Heart left ventricle (tissue), 16 donors: ENCODE data around the gene ANO2. TPM values are rescaled to one million over a fixed set of nuclear protein-coding genes. Genes with fewer than 3 reads are reported as not detected.

ENCODE experiments used
- ATAC-seq, 4 donors: fragments of 200-7000 bp; cut with Tn5 transposase; one replicate each; pipeline ENCODE4 v1.9.1; 2020 to 2022; ENCODE audit warnings: moderate library complexity in 4 of 4, mild to moderate bottlenecking in 3 of 4, moderate number of reproducible peaks in 1 of 4
- DNase-seq, 5 donors: peaks; one replicate each; pipeline ENCODE4 v3.0.0-alpha.2; 2020
- H3K27ac ChIP-seq, 12 donors: fragments of 200-600 bp; sonication (generic) in 4 of 12; one replicate each; pipeline versions ENCODE4 v1.5.0 to v1.8.0; 2016 to 2022; ENCODE audit warnings: mild to moderate bottlenecking in 2 of 12
- H3K27me3 ChIP-seq, 9 donors: fragments of 200-600 bp; sonication (generic) in 2 of 9; one replicate each; pipeline versions ENCODE4 v1.5.1 to v1.8.0; 2016 to 2022; ENCODE audit warnings: mild to moderate bottlenecking in 3 of 9
- H3K36me3 ChIP-seq, 9 donors: fragments of 200-600 bp; sonication (generic) in 2 of 9; one replicate each; pipeline versions ENCODE4 v1.5.0 to v1.8.0; 2018 to 2022; ENCODE audit warnings: mild to moderate bottlenecking in 2 of 9
- H3K4me1 ChIP-seq, 12 donors: fragments of 200-600 bp; sonication (generic) in 4 of 12; one replicate each; pipeline versions ENCODE4 v1.5.0 to v1.8.0; 2016 to 2022; ENCODE audit warnings: mild to moderate bottlenecking in 3 of 12
- H3K4me3 ChIP-seq, 12 donors: fragments of 200-600 bp; sonication (generic) in 4 of 12; one replicate each; pipeline versions ENCODE4 v1.5.0 to v1.8.0; 2017 to 2022; ENCODE audit warnings: mild to moderate bottlenecking in 9 of 12, moderate library complexity in 4 of 12
- H3K9me3 ChIP-seq, 12 donors: fragments of 200-600 bp; sonication (generic) in 4 of 12; one replicate each; pipeline versions ENCODE4 v1.5.0 to v1.8.0; 2016 to 2022; ENCODE audit warnings: mild to moderate bottlenecking in 1 of 12
- POLR2A ChIP-seq, 2 donors: fragments of 450-650 bp; IDR thresholded peaks; one replicate each; pipeline ENCODE4 v1.6.1; 2017; ENCODE audit warnings: antibody characterized with exemption in 2 of 2, mild to moderate bottlenecking in 2 of 2, moderate library complexity in 2 of 2
- WGBS, 4 donors: extraction: QIAGEN DNeasy Blood & Tissue Kit in 2 of 4; methylation state at CpG; one replicate each; pipeline versions ENCODE4 v1.1.5 to v1.1.7; 2013 to 2018; 5-methylcytosine and 5-hydroxymethylcytosine counted together
- intact Hi-C, 10 donors: fragments of 100-400 bp; cut with DNase I; formaldehyde crosslinking; loops; one replicate each; pipeline versions ENCODE4 v1.11.1 to v1.14.2; 2022
- polyA plus RNA-seq, 2 donors: library from polyadenylated mRNA; stranded (reverse); fragments of 200-250 nt; gene quantifications; one replicate each; pipeline ENCODE4 v1.2.3, GENCODE V29; 2013
- total RNA-seq, 9 donors: library from RNA; depleted of rRNA in 2 of 9; stranded (reverse); fragments of >200 nt in 2 of 9; fragmentation: NEBNext Ultra II Directional in 3 of 9; extraction: Animal tissue kit (Norgen Biotek cat#: 25700) in 3 of 9; gene quantifications; one replicate each; pipeline versions ENCODE4 v1.1.0 to v1.2.4, GENCODE V29; 2016 to 2023
- TF ChIP-seq, protein P1 (sequence below), 12 donors: fragments of 200-600 bp; sonication (generic) in 4 of 12; IDR thresholded peaks; one replicate each; pipeline versions ENCODE4 v1.5.0 to v1.8.0; 2018 to 2022; ENCODE audit warnings: antibody characterized with exemption in 12 of 12, mild to moderate bottlenecking in 5 of 12
- donor health status: ischemic (EF 13 %, LVEDD 7.1; RV severe dilation, severe dysfunction).
- donor health status: healthy with polysubstance abuse.
- donor health status: DM: no; HTN: yes; CAD: no.
- donor health status: DM: no; HTN: no; CAD: no.
- donor health status: ischemic (EF 25% LVEDD 6.9; RV normal size, moderate dysfunction).
- donor health status: ischemic (EF 25% LVEDD 5.7; RV mildly dilated, moderate dysfunction).
- donor health status: healthy.
- donor health status: DM: yes; HTN: yes; CAD: no.
- donor health status: ischemic (EF 35%, LVEDD 5.7; RV mildly dilated, moderate dysfunction).
- donor health status: nonischemic (EF 11% LVEDD 7.7; RV severe dilation, severe dysfunction).
- donor health status: DM: yes; HTN: yes; CAD: no.
- donor health status: PGD.
- donor health status: ischemic (EF 29% LVEDD 5.4; RV normal size, mild dysfunction).
- donor health status: nonischemic (EF 23%, LVEDD 6.1; RV moderate dilation, normal function).

ANO2 gene
- total and polyA plus RNA-seq, 11 donors: 3.4 to 19.4 (median 9.4) TPM

DNA sequence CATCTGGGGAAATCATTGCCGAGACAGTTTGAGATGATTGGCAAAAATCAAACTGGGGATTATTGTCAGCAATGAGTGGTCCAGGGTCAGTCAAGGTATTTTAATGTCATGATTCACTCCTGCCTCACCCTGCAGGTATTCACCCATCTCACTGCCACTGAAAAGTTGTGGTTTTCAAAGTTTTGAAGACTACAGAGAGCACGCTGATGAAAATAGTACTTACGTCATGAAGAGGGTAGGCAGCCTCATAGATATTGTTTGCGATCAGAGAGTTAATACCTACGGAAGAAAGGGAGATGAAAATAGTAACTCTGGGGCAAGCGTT is 138.0 kb downstream of the ANO2 start:
- Histone ChIP-seq H3K27me3 (no peaks in the 10 kb centered on the region), H3K9me3 (no peaks in the 10 kb centered on the region), H3K4me3 (no peak overlapping the region), H3K27ac (no peak overlapping the region), H3K4me1 (no peaks in the 10 kb centered on the region), H3K36me3 (peaks cover 0 to 22% (median 2%) of the 10 kb centered on the region in 9 donors)
- DNase-seq (no peak), ATAC-seq (no peak)
- WGBS, 4 donors: 82 to 94% (median 87%) methylated on average over 6 of the region's 6 CpGs
- intact Hi-C loops: no loop called here
- no peak for TF ChIP-seq POLR2A (IDR thresholded peaks at IDR 0.05)
- TF ChIP-seq, protein P1, sequence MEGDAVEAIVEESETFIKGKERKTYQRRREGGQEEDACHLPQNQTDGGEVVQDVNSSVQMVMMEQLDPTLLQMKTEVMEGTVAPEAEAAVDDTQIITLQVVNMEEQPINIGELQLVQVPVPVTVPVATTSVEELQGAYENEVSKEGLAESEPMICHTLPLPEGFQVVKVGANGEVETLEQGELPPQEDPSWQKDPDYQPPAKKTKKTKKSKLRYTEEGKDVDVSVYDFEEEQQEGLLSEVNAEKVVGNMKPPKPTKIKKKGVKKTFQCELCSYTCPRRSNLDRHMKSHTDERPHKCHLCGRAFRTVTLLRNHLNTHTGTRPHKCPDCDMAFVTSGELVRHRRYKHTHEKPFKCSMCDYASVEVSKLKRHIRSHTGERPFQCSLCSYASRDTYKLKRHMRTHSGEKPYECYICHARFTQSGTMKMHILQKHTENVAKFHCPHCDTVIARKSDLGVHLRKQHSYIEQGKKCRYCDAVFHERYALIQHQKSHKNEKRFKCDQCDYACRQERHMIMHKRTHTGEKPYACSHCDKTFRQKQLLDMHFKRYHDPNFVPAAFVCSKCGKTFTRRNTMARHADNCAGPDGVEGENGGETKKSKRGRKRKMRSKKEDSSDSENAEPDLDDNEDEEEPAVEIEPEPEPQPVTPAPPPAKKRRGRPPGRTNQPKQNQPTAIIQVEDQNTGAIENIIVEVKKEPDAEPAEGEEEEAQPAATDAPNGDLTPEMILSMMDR (IDR thresholded peaks at IDR 0.05): no peak

- Histone ChIP-seq H3K4me3 (no peak overlapping the region), H3K9me3 (no peaks in the 10 kb centered on the region), H3K36me3 (peaks cover 0 to 22% (median 2%) of the 10 kb centered on the region in 9 donors), H3K27ac (no peak overlapping the region), H3K27me3 (no peaks in the 10 kb centered on the region), H3K4me1 (no peaks in the 10 kb centered on the region)
- TF ChIP-seq, protein P1 (IDR thresholded peaks at IDR 0.05): no peak
- no peak for TF ChIP-seq POLR2A (IDR thresholded peaks at IDR 0.05)
- intact Hi-C loops: no loop called here
- DNase-seq (no peak), ATAC-seq (no peak)
- 68 to 79% (median 77%) methylated on average over 10 of the region's 10 CpGs for WGBS, 4 donors
These were observed 138.5 kb downstream of the ANO2 start for GRCh38 chr12:5806371-5807089.

DNA sequence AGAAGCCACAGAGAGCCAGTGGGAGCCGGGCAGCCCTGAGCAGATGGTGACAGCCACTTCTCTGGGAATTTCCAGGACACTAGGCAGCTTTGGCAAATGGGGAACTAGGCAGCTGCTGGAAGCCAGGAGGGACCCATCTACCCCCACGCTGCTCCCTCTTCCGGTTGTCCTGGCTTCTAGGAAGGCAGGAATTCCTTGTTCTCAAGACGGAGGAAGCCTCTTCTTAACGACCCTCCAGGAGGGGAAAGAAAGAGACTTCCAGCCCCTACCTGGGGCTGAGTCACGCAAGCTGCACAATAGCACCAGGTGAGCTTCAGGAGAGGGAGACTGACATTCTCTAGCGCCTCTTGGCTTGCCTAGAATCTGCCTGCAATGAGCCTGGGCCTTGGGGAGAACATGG is 141.5 kb downstream of the ANO2 start:
- H3K36me3 ChIP-seq: peaks cover 0 to 26% (median 2%) of the 10 kb centered on the region in 9 donors

DNA sequence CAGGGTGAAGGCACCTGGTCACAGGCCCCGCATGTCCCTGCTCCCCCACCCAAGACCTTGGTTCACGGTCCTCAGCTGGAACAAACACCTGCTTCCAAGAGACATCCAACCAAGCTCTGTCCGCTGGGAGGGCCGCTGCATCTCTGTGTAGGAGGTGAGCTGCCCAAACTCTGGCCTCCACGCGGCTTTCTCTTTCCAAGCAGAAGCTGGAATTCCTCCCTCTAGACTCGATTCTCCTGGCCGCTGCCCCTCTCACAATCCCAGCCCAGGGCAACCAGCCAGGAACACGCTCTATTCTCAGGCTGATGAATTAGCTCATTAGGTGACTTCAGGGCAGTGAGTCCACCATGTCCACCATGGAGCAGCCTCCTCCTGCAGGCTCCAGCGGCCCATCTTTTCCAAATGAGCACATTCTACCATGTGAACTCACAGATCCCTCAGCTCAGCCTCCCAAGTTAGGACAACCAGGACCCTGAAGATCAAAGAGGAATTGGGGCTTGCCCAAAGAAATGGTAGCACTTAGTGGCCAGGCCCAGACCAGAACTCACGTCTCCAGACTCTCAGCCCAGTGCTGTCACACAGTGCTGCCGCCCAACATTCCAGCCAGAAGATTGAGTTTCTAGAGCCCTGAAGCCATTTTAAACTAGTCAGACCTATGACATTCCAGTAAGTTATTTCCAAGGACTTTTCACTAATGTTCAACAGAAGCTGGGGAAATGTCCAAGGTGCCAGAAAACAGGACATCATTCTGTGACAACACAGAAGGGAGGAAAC is 146.6 kb downstream of the ANO2 start:
- no peak for TF ChIP-seq POLR2A (IDR thresholded peaks at IDR 0.05)
- TF ChIP-seq, protein P1 (IDR thresholded peaks at IDR 0.05): no peak
- H3K27ac ChIP-seq: no peak overlapping the region
- H3K27me3 ChIP-seq: no peaks in the 10 kb centered on the region
- peaks cover 0 to 9% (median 0%) of the 10 kb centered on the region in 12 donors for H3K4me1 ChIP-seq
- DNase-seq: no peak
- no peaks in the 10 kb centered on the region for H3K9me3 ChIP-seq
- no peak overlapping the region for H3K4me3 ChIP-seq
- peaks cover 0 to 10% (median 0%) of the 10 kb centered on the region in 9 donors for H3K36me3 ChIP-seq
- 81 to 95% (median 85%) methylated on average over 12 of the region's 12 CpGs for WGBS, 4 donors
- intact Hi-C loops: loop anchor here in 6 of 10 donors (5.0 to 10.0 kb wide), 4 partner anchors 51 to 374 kb away; partner anchors contain the start of gene NTF3 (in 1 of the 6)
- no peak for ATAC-seq

More for the DNA sequence above, 141.5 kb downstream of the ANO2 start:
- H3K4me3 ChIP-seq: no peak overlapping the region
- no peaks in the 10 kb centered on the region for H3K27me3 ChIP-seq
- no peaks in the 10 kb centered on the region for H3K9me3 ChIP-seq
- DNase-seq (no peak), ATAC-seq (no peak)
- H3K27ac ChIP-seq: no peak overlapping the region
- 78 to 90% (median 80%) methylated on average over 7 of the region's 7 CpGs for WGBS, 4 donors
- TF ChIP-seq, protein P1 (IDR thresholded peaks at IDR 0.05): no peak
- TF ChIP-seq POLR2A (IDR thresholded peaks at IDR 0.05): no peak
- intact Hi-C loops: no loop called here
- no peaks in the 10 kb centered on the region for H3K4me1 ChIP-seq
